Activated CD8-positive, alpha-beta T cell treated with anti-CD3 and anti-CD28 coated beads for 36 hours (primary cell): ENCODE data around the gene C7orf57. TPM values are rescaled to one million over a fixed set of nuclear protein-coding genes. Genes with fewer than 3 reads are reported as not detected.

Source experiments
- ATAC-seq: fragments of 200-7000 bp; cut with Tn5 transposase; one replicate; pipeline ENCODE4 v1.10.0; 2021; ENCODE audit warnings: mild to moderate bottlenecking, moderate library complexity
- CTCF ChIA-PET: fragments of 350-600 bp; sonication (Branson Sonifier 250); formaldehyde crosslinking; loops from one replicate; lab custom pipeline; 2021; ENCODE audit warnings: antibody characterized with exemption; lab: Charles Lee
- POLR2A ChIA-PET: fragments of 350-600 bp; sonication (Branson Sonifier 250); formaldehyde crosslinking; loops from one replicate; lab custom pipeline; 2021; ENCODE audit warnings: antibody characterized with exemption; lab: Charles Lee
- DNase-seq: peaks from one replicate; pipeline ENCODE4 v3.0.0-alpha.2; 2020
- H3K27ac Mint-ChIP-seq: one replicate; pipeline ENCODE4 v1.8.0; 2021; ENCODE audit warnings: mild to moderate bottlenecking, mixed read lengths
- H3K27me3 Mint-ChIP-seq: one replicate; pipeline ENCODE4 v1.8.0; 2021; ENCODE audit warnings: mixed read lengths
- H3K36me3 Mint-ChIP-seq: one replicate; pipeline ENCODE4 v1.8.0; 2021; ENCODE audit warnings: low read depth, mixed read lengths
- H3K4me1 Mint-ChIP-seq: one replicate; pipeline ENCODE4 v1.8.0; 2021; ENCODE audit warnings: low read depth, mixed read lengths
- H3K4me3 Mint-ChIP-seq: one replicate; pipeline ENCODE4 v1.8.0; 2021; ENCODE audit warnings: mild to moderate bottlenecking, moderate library complexity, mixed read lengths
- H3K9me3 Mint-ChIP-seq: one replicate; pipeline ENCODE4 v1.8.0; 2021; ENCODE audit warnings: mixed read lengths
- CTCF ChIP-seq: fragments of 200-600 bp; IDR thresholded peaks from one replicate; pipeline ENCODE4 v1.8.0; 2022; ENCODE audit warnings: antibody characterized with exemption, mild to moderate bottlenecking
- intact Hi-C: fragments of 100-400 bp; cut with micrococcal nuclease; formaldehyde crosslinking; loops from one replicate; pipeline ENCODE4 v1.10.0; 2022
- total RNA-seq, 2 experiments: library from RNA; stranded (reverse); gene quantifications; one replicate each; pipeline ENCODE4 v1.2.3, GENCODE V29; 2021

Gene C7orf57
- total RNA-seq, 2 experiments from 2014 or later: 0.74 to 0.83 TPM

DNA sequence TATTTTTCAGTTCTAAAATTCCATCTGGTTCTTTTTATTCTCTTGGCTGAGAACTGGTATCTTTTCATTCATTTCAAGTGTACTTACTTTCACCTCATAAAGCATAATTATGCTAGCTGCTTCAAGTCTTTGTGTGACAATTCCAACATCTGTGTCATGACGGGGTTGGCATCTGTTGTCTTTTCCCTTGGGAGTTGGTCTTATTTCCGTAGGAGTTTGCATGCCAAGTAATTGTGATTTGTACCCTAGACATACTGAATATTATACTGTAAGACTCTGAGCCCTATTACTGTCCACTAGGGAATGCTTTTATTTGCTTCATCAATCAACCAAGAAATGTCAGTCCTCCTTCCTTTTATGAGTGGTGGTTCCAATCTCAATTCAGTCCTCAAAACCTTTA lies 31.3 kb upstream of the C7orf57 start:
- no peak for DNase-seq
- Mint-ChIP-seq H3K4me1 (no peaks in the 10 kb centered on the region), H3K27me3 (peaks cover 2% of the 10 kb centered on the region), H3K4me3 (no peak overlapping the region), H3K9me3 (no peaks in the 10 kb centered on the region), H3K27ac (no peak overlapping the region), H3K36me3 (no peaks in the 10 kb centered on the region)
- no peak for ATAC-seq
- ChIA-PET CTCF (interaction anchor here (0.9 to 1.4 kb wide), 2 partner anchors 16 to 106 kb away, joined by 3 to 4 read pairs; no protein-coding TSS in a partner anchor), POLR2A (interaction anchor here (0.6 kb wide), 1 partner anchor 802 kb away, joined by 3 read pairs; no protein-coding TSS in a partner anchor)
- intact Hi-C loops: no loop called here
- TF ChIP-seq CTCF: no peak

GRCh38 chr7:48004638-48005037 lies 30.7 kb upstream of the C7orf57 start:
- no peaks in the 10 kb centered on the region for H3K36me3 Mint-ChIP-seq
- H3K4me1 Mint-ChIP-seq: no peaks in the 10 kb centered on the region
- no peak for ATAC-seq
- no peak overlapping the region for H3K4me3 Mint-ChIP-seq
- peaks cover 2% of the 10 kb centered on the region for H3K27me3 Mint-ChIP-seq
- DNase-seq: no peak
- POLR2A ChIA-PET: interaction anchor here (0.6 kb wide), 1 partner anchor 802 kb away, joined by 3 read pairs; no protein-coding TSS in a partner anchor
- CTCF ChIA-PET: interaction anchor here (0.9 to 1.4 kb wide), 2 partner anchors 16 to 106 kb away, joined by 3 to 4 read pairs; no protein-coding TSS in a partner anchor
- intact Hi-C loops: no loop called here
- TF ChIP-seq CTCF: no peak
- H3K9me3 Mint-ChIP-seq: no peaks in the 10 kb centered on the region
- H3K27ac Mint-ChIP-seq: no peak overlapping the region

DNA sequence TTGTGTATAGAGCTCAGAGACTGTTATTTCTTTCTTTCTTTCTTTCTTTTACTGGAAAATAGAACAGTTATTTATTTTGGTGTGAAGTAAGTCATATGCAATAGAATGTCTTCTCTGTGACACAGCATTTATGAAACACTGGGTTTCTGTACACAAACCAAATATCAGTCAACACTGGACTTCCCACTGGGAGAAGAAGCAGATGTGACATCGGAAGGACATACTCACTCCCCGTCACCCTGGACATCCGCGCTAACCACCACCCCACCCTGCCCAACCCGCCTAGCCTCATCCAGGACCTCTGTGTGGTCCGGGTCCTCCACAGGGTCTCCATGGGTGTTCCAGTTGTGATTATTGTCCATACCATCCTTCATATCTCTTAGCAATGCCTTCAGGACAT lies 28.5 kb upstream of the C7orf57 start:
- Mint-ChIP-seq H3K27ac (no peak overlapping the region), H3K9me3 (no peaks in the 10 kb centered on the region)
- POLR2A ChIA-PET: no interaction called here

GRCh38 chr7:48009257-48009656 lies 26.1 kb upstream of the C7orf57 start:
- no peaks in the 10 kb centered on the region for H3K9me3 Mint-ChIP-seq
- peaks cover 2% of the 10 kb centered on the region for H3K27me3 Mint-ChIP-seq
- H3K36me3 Mint-ChIP-seq: no peaks in the 10 kb centered on the region
- ATAC-seq (no peak), DNase-seq (no peak)
- H3K27ac Mint-ChIP-seq: no peak overlapping the region
- no peaks in the 10 kb centered on the region for H3K4me1 Mint-ChIP-seq
- intact Hi-C loops: no loop called here
- POLR2A ChIA-PET: no interaction called here
- no peak for TF ChIP-seq CTCF
- no peak overlapping the region for H3K4me3 Mint-ChIP-seq
- CTCF ChIA-PET: no interaction called here

More for the DNA sequence above, 28.5 kb upstream of the C7orf57 start:
- intact Hi-C loops: no loop called here
- CTCF ChIA-PET: interaction anchor here (1.3 kb wide), 1 partner anchor 61 kb away, joined by 3 read pairs; no protein-coding TSS in a partner anchor
- no peak for ATAC-seq
- Mint-ChIP-seq H3K36me3 (no peaks in the 10 kb centered on the region), H3K4me3 (no peak overlapping the region), H3K27me3 (peaks cover 2% of the 10 kb centered on the region), H3K4me1 (no peaks in the 10 kb centered on the region)
- DNase-seq: no peak
- no peak for TF ChIP-seq CTCF

DNA sequence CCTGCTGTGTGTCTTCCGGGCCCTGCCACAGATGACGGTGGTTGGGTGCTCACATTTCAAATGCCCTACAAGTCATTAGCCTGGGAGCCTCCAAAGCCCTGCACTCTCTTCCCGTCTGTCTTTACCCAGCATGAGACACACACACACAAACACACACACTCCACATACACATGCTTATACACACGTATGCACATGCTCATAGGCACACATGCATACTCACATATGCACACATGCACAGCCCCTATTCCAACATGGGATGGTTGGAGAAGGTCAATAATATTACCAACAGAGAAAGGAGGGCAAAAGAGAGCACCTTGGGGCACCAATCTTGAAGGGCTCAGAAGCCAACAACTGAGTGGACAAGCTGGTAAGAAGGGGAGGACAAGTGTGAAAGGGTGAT lies 25.4 kb upstream of the C7orf57 start:
- DNase-seq: no peak
- POLR2A ChIA-PET: no interaction called here

More for the DNA sequence above, 25.4 kb upstream of the C7orf57 start:
- intact Hi-C loops: no loop called here
- H3K4me3 Mint-ChIP-seq: no peak overlapping the region
- H3K27me3 Mint-ChIP-seq: peaks cover 2% of the 10 kb centered on the region
- CTCF ChIA-PET: interaction anchor here (1.1 kb wide), 1 partner anchor 27 kb away, joined by 3 read pairs; no protein-coding TSS in a partner anchor
- H3K4me1 Mint-ChIP-seq: no peaks in the 10 kb centered on the region
- H3K9me3 Mint-ChIP-seq: no peaks in the 10 kb centered on the region
- ATAC-seq: no peak
- no peak for TF ChIP-seq CTCF
- H3K27ac Mint-ChIP-seq: no peak overlapping the region
- H3K36me3 Mint-ChIP-seq: no peaks in the 10 kb centered on the region
